GM12875 (cell line): ENCODE measurements around the gene DOCK10.

Source experiments
- H3K4me3 ChIP-seq: one replicate; pipeline ENCODE4 v1.5.1; 2011; ENCODE audit warnings: low read depth, low read length, control low read depth
- CTCF ChIP-seq: IDR thresholded peaks from 2 replicates; pipeline ENCODE4 v1.5.1; 2011; ENCODE audit warnings: low read depth, mild to moderate bottlenecking, control low read depth, inconsistent platforms, low read length, moderate library complexity, borderline replicate concordance; ENCODE audit not compliant: insufficient read depth

Gene DOCK10

GRCh38 chr2:224838335-224838734 is 203.9 kb downstream of the DOCK10 start:
- no peak overlapping the region for H3K4me3 ChIP-seq
- TF ChIP-seq CTCF, result no peak

- no peak for TF ChIP-seq CTCF
- no peak overlapping the region for H3K4me3 ChIP-seq
Measured at GRCh38 chr2:224837558-224837957, 204.7 kb downstream of the DOCK10 start.

GRCh38 chr2:224837066-224837465 is 205.2 kb downstream of the DOCK10 start:
- H3K4me3 ChIP-seq, result no peak overlapping the region
- TF ChIP-seq CTCF, result no peak

- H3K4me3 ChIP-seq, result no peak overlapping the region
- TF ChIP-seq CTCF, result no peak
Measured at GRCh38 chr2:224836263-224836662, 206.0 kb downstream of the DOCK10 start.

- TF ChIP-seq CTCF, result no peak
- H3K4me3 ChIP-seq, result no peak overlapping the region
Measured at GRCh38 chr2:224835405-224835804, 206.9 kb downstream of the DOCK10 start.

- no peak for TF ChIP-seq CTCF
- H3K4me3 ChIP-seq, result no peak overlapping the region
Measured at GRCh38 chr2:224833986-224834385, 208.3 kb downstream of the DOCK10 start.

- H3K4me3 ChIP-seq, result no peak overlapping the region
- no peak for TF ChIP-seq CTCF
Measured at GRCh38 chr2:224832207-224832606, 210.1 kb downstream of the DOCK10 start.
